WTC11 (cell line): Measurements from ENCODE around the gene ZNRF1. TPM values are rescaled to one million over a fixed set of nuclear protein-coding genes. Genes with fewer than 3 reads are reported as not detected.
A peak's percentile ranks its signal among the peaks of the same experiment; 100 is the strongest.

ENCODE experiments used
- ATAC-seq: fragments of 200-7000 bp; cut with Tn5 transposase; 2 replicates; pipeline ENCODE4 v1.10.0; 2021; ENCODE audit warnings: mild to moderate bottlenecking, moderate library complexity
- CTCF ChIA-PET: fragments of 300-600 bp; sonication (Branson Sonifier 250); formaldehyde crosslinking; loops from one replicate; lab custom pipeline; 2021; ENCODE audit warnings: antibody characterized with exemption; lab: Charles Lee
- POLR2A ChIA-PET: fragments of 350-600 bp; sonication (Branson Sonifier 250); formaldehyde crosslinking; loops from one replicate; lab custom pipeline; 2021; ENCODE audit warnings: antibody characterized with exemption; lab: Charles Lee
- DNase-seq: peaks from one replicate; pipeline ENCODE4 v3.0.0; 2021; ENCODE audit warnings: low spot score
- H3K27ac Mint-ChIP-seq: 2 replicates; pipeline ENCODE4 v1.8.0; 2021; ENCODE audit warnings: mixed read lengths
- H3K27me3 Mint-ChIP-seq: 2 replicates; pipeline ENCODE4 v1.8.0; 2021; ENCODE audit warnings: low read depth, mild to moderate bottlenecking, moderate library complexity, mixed read lengths
- H3K36me3 Mint-ChIP-seq: 2 replicates; pipeline ENCODE4 v1.8.0; 2021; ENCODE audit warnings: mixed read lengths
- H3K4me1 Mint-ChIP-seq: 2 replicates; pipeline ENCODE4 v1.8.0; 2022; ENCODE audit warnings: mixed read lengths
- H3K4me3 Mint-ChIP-seq: 2 replicates; pipeline ENCODE4 v1.8.0; 2021; ENCODE audit warnings: mild to moderate bottlenecking, moderate library complexity, mixed read lengths
- H3K9me3 Mint-ChIP-seq: 2 replicates; pipeline ENCODE4 v1.8.0; 2021; ENCODE audit warnings: mixed read lengths
- AFF4 ChIP-seq: sonication (generic); formaldehyde crosslinking; IDR thresholded peaks from 2 replicates; pipeline ENCODE4 v1.8.1; 2023; ENCODE audit warnings: mild to moderate bottlenecking, missing genetic modification reagents, borderline replicate concordance
- ELF4 ChIP-seq: sonication (generic); formaldehyde crosslinking; IDR thresholded peaks from 2 replicates; pipeline ENCODE4 v1.8.1; 2022; ENCODE audit warnings: low read depth, mild to moderate bottlenecking, moderate library complexity, missing genetic modification reagents
- ESRRA ChIP-seq: sonication (generic); formaldehyde crosslinking; IDR thresholded peaks from 2 replicates; pipeline ENCODE4 v1.8.1; 2022; ENCODE audit warnings: mild to moderate bottlenecking, missing genetic modification reagents, borderline replicate concordance
- FOXP1 ChIP-seq: sonication (generic); formaldehyde crosslinking; IDR thresholded peaks from 2 replicates; pipeline ENCODE4 v1.8.0; 2022; ENCODE audit warnings: missing genetic modification reagents, mild to moderate bottlenecking, moderate library complexity, borderline replicate concordance
- JUN ChIP-seq: sonication (generic); formaldehyde crosslinking; IDR thresholded peaks from 2 replicates; pipeline ENCODE4 v1.8.0; 2023; ENCODE audit warnings: mild to moderate bottlenecking, missing genetic modification reagents
- MAX ChIP-seq: sonication (generic); formaldehyde crosslinking; IDR thresholded peaks from 2 replicates; pipeline ENCODE4 v1.8.0; 2022; ENCODE audit warnings: mild to moderate bottlenecking, missing genetic modification reagents
- NFE2L1 ChIP-seq: sonication (generic); formaldehyde crosslinking; IDR thresholded peaks from 2 replicates; pipeline ENCODE4 v1.8.1; 2023; ENCODE audit warnings: missing genetic modification reagents
- NR1H2 ChIP-seq: sonication (generic); formaldehyde crosslinking; IDR thresholded peaks from 2 replicates; pipeline ENCODE4 v1.9.0; 2021; ENCODE audit warnings: mild to moderate bottlenecking, moderate library complexity, missing genetic modification reagents
- PRDM15 ChIP-seq: sonication (generic); formaldehyde crosslinking; IDR thresholded peaks from 2 replicates; pipeline ENCODE4 v1.8.0; 2022; ENCODE audit warnings: missing genetic modification reagents
- USF1 ChIP-seq: sonication (generic); formaldehyde crosslinking; IDR thresholded peaks from 2 replicates; pipeline ENCODE4 v1.8.0; 2022; ENCODE audit warnings: mild to moderate bottlenecking, missing genetic modification reagents
- ZBTB21 ChIP-seq: sonication (generic); formaldehyde crosslinking; IDR thresholded peaks from 2 replicates; pipeline ENCODE4 v1.8.1; 2023; ENCODE audit warnings: mild to moderate bottlenecking, missing genetic modification reagents, borderline replicate concordance
- ZNF121 ChIP-seq: sonication (generic); formaldehyde crosslinking; IDR thresholded peaks from 2 replicates; pipeline ENCODE4 v1.8.0; 2023; ENCODE audit warnings: missing genetic modification reagents
- ZNF671 ChIP-seq: fragments of 250-450 bp; sonication (Bioruptor Pico); IDR thresholded peaks from 2 replicates; pipeline ENCODE4 v1.8.0; 2021; ENCODE audit warnings: mild to moderate bottlenecking
- total RNA-seq: library from RNA; stranded (reverse); gene quantifications from 3 replicates; pipeline ENCODE4 v1.2.3, GENCODE V29; 2021

ZNRF1 gene
- total RNA-seq, 1 experiment from 2014 or later: 47.6 TPM

- Mint-ChIP-seq H3K9me3 (0 out of 2 replicates have a peak, but pooled peaks cover 3% of the 10 kb centered on the region), H3K36me3 (peaks cover 10% of the 10 kb centered on the region)
- no peak for TF ChIP-seq NR1H2
- TF ChIP-seq JUN (CRISPR knock-in tag): no peak
- no peak for TF ChIP-seq ZNF671 (CRISPR knock-in tag)
- TF ChIP-seq ZBTB21 (CRISPR knock-in tag): no peak
- no peak for TF ChIP-seq AFF4
- no peak for TF ChIP-seq ESRRA
- TF ChIP-seq MAX (CRISPR knock-in tag): no peak
- no peak for TF ChIP-seq PRDM15 (CRISPR knock-in tag)
- TF ChIP-seq, all 79 proteins: peak for 0
- ATAC-seq: no peak
- Mint-ChIP-seq H3K27me3 (no peaks in the 10 kb centered on the region), H3K4me3 (no peak overlapping the region), H3K4me1 (peaks cover 52% of the 10 kb centered on the region), H3K27ac (peak overlapping the region; percentile 37; the same call in 1 of the 2 replicates)
- POLR2A ChIA-PET: no interaction called here
- no peak for DNase-seq
- CTCF ChIA-PET: interaction anchor here (0.7 to 5.0 kb wide), 4 partner anchors 8 to 95 kb away, joined by 3 to 31 read pairs (median 4); no protein-coding TSS in a partner anchor
Measured at GRCh38 chr16:75088216-75088615, 89.4 kb downstream of the ZNRF1 start.

GRCh38 chr16:75088934-75089333, 90.1 kb downstream of the ZNRF1 start:
- Mint-ChIP-seq H3K4me1 (peaks cover 51% of the 10 kb centered on the region), H3K27ac (no peak overlapping the region), H3K27me3 (no peaks in the 10 kb centered on the region), H3K4me3 (no peak overlapping the region), H3K9me3 (0 out of 2 replicates have a peak, but pooled peaks cover 3% of the 10 kb centered on the region), H3K36me3 (peaks cover 10% of the 10 kb centered on the region)
- TF ChIP-seq ZNF121 (CRISPR knock-in tag) (peak; percentile 79), FOXP1 (CRISPR knock-in tag) (no peak), USF1 (CRISPR knock-in tag) (no peak), NFE2L1 (CRISPR knock-in tag) (no peak), ELF4 (no peak)
- no peak for ATAC-seq
- ChIA-PET CTCF (interaction anchor here (0.6 to 5.0 kb wide), 3 partner anchors 22 to 281 kb away, joined by 3 to 31 read pairs (median 3); no protein-coding TSS in a partner anchor), POLR2A (interaction anchor here (0.9 kb wide), 1 partner anchor 166 kb away, joined by 3 read pairs; no protein-coding TSS in a partner anchor)
- DNase-seq: no peak
